Osteoblast (primary cell): ENCODE data around the gene N4BP3. TPM values are rescaled to one million over a fixed set of nuclear protein-coding genes. Genes with fewer than 3 reads are reported as not detected.
A peak's percentile ranks its signal among the peaks of the same experiment; 100 is the strongest.

ENCODE experiments used
- DNase-seq: peaks from one replicate; pipeline ENCODE4 v3.0.0; 2011; ENCODE audit warnings: low spot score, mixed read lengths; ENCODE audit not compliant: insufficient read length; ENCODE audit errors: missing footprints
- H2AFZ ChIP-seq: 2 replicates; pipeline ENCODE4 v1.6.0; 2011; ENCODE audit warnings: mild to moderate bottlenecking, low read length
- H3K27ac ChIP-seq: 2 replicates; pipeline ENCODE4 v1.5.1; 2011; ENCODE audit warnings: mild to moderate bottlenecking, low read depth, low read length, moderate library complexity
- H3K27me3 ChIP-seq: 2 replicates; pipeline ENCODE4 v1.6.0; 2012; ENCODE audit warnings: mild to moderate bottlenecking, control low read depth, inconsistent platforms, low read length, moderate library complexity; ENCODE audit not compliant: insufficient read depth
- H3K36me3 ChIP-seq: 2 replicates; pipeline ENCODE4 v1.5.1; 2011; ENCODE audit warnings: mild to moderate bottlenecking, low read length, control low read depth, moderate library complexity; ENCODE audit not compliant: insufficient read depth
- H3K4me1 ChIP-seq: 2 replicates; pipeline ENCODE4 v1.5.1; 2011; ENCODE audit warnings: mild to moderate bottlenecking, low read length, control low read depth, moderate library complexity; ENCODE audit not compliant: insufficient read depth
- H3K4me2 ChIP-seq: 2 replicates; pipeline ENCODE4 v1.6.0; 2011; ENCODE audit warnings: mild to moderate bottlenecking, low read length; ENCODE audit not compliant: insufficient read depth
- H3K4me3 ChIP-seq: fragments of 200-600 bp; sonication (generic); 3 replicates; pipeline ENCODE4 v1.5.1; 2012; ENCODE audit warnings: mild to moderate bottlenecking, low read length, inconsistent platforms; ENCODE audit not compliant: insufficient read depth
- H3K79me2 ChIP-seq: 2 replicates; pipeline ENCODE4 v1.6.0; 2012; ENCODE audit warnings: mild to moderate bottlenecking, low read length, control low read depth, inconsistent platforms; ENCODE audit not compliant: insufficient read depth
- H3K9me3 ChIP-seq: 2 replicates; pipeline ENCODE4 v1.5.1; 2011; ENCODE audit warnings: low read depth, low read length, control low read depth
- H4K20me1 ChIP-seq: 2 replicates; pipeline ENCODE4 v1.6.0; 2012; ENCODE audit warnings: mild to moderate bottlenecking, low read length, control low read depth; ENCODE audit not compliant: insufficient read depth
- total RNA-seq: library from RNA; depleted of rRNA; stranded (reverse); fragments of >200 nt; gene quantifications from 2 replicates; pipeline ENCODE4 v1.2.3, GENCODE V29; 2012
- TF ChIP-seq, protein P1 (sequence below): IDR thresholded peaks from 2 replicates; pipeline ENCODE4 v1.5.1; 2011; ENCODE audit warnings: mild to moderate bottlenecking, low read depth, low read length, moderate library complexity; ENCODE audit errors: extremely low read depth

Gene N4BP3
- total RNA-seq, 1 donor: under 0.01 TPM

DNA sequence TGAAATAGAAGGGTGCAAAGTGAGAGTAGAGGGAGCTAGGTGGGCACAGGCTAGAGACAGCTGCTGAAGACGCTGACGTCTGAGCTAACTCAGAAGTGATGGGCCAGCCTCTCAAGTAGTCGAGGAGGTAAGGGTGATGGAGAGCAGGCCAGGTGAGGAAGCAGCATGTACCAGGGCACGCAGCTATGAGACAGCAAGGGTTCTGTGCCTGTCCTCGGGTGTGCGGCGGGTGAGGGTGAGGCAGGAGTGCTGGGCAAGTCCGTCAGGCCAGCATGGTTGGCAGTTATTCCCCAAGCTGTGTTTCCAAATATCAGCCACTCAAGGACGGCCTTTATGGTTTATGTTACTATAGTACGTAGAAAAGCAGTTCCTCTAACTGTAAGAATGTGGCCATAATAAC lies 23.7 kb downstream of the N4BP3 start:
- Histone ChIP-seq H3K36me3 (peaks cover 8% of the 10 kb centered on the region), H3K9me3 (no peaks in the 10 kb centered on the region), H3K4me2 (no peak overlapping the region)

DNA sequence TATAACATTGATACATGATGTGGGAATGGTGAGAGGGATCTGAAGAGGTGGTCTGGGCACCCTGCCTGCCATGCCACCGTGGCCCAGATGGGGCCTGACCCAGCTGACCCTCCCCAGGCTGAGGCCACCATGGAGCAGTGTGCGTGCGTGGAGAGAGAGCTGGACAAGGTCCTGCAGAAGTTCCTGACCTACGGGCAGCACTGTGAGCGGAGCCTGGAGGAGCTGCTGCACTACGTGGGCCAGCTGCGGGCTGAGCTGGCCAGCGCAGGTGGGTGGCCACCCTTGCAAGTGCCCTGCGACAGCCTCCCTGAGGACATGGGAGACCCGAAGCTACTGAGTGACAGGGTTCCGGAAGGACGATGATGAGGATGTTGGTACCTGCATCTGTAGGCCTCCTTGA lies 24.7 kb downstream of the N4BP3 start:
- H3K4me1 ChIP-seq: no peaks in the 10 kb centered on the region
- peaks cover 17% of the 10 kb centered on the region for H3K36me3 ChIP-seq

More for the DNA sequence above, 23.7 kb downstream of the N4BP3 start:
- no peak overlapping the region for H3K27ac ChIP-seq
- H3K4me3 ChIP-seq: no peak overlapping the region
- H3K4me1 ChIP-seq: no peaks in the 10 kb centered on the region
- peaks cover 6% of the 10 kb centered on the region for H4K20me1 ChIP-seq
- TF ChIP-seq, protein P1, sequence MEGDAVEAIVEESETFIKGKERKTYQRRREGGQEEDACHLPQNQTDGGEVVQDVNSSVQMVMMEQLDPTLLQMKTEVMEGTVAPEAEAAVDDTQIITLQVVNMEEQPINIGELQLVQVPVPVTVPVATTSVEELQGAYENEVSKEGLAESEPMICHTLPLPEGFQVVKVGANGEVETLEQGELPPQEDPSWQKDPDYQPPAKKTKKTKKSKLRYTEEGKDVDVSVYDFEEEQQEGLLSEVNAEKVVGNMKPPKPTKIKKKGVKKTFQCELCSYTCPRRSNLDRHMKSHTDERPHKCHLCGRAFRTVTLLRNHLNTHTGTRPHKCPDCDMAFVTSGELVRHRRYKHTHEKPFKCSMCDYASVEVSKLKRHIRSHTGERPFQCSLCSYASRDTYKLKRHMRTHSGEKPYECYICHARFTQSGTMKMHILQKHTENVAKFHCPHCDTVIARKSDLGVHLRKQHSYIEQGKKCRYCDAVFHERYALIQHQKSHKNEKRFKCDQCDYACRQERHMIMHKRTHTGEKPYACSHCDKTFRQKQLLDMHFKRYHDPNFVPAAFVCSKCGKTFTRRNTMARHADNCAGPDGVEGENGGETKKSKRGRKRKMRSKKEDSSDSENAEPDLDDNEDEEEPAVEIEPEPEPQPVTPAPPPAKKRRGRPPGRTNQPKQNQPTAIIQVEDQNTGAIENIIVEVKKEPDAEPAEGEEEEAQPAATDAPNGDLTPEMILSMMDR: no peak
- no peak overlapping the region for H2AFZ ChIP-seq
- no peaks in the 10 kb centered on the region for H3K27me3 ChIP-seq
- H3K79me2 ChIP-seq: peaks cover 14% of the 10 kb centered on the region
- no peak for DNase-seq

DNA sequence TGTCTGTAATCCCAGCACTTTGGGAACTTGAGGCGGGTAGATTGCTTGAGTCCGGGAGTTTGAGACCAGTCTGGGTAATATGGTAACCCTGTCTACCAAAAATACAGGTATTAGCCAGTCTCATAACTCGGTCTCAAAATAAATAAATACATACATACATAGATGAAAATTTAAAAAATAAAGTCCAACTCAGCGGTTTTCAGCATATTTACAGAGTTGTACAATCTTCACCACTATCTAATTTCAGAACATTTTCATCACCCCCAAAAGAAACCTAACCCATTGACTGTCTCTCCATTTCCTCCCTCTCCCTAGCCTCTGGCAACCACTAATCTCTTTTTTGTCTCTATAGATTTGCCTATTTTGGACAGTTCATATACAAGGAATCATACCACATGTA lies 28.2 kb downstream of the N4BP3 start:
- no peaks in the 10 kb centered on the region for H4K20me1 ChIP-seq
- H3K4me1 ChIP-seq: no peaks in the 10 kb centered on the region
- TF ChIP-seq, protein P1: no peak
- H2AFZ ChIP-seq: no peak overlapping the region
- H3K4me2 ChIP-seq: no peak overlapping the region
- H3K4me3 ChIP-seq: no peak overlapping the region
- no peaks in the 10 kb centered on the region for H3K27me3 ChIP-seq
- DNase-seq: no peak
- peaks cover under 1% of the 10 kb centered on the region for H3K79me2 ChIP-seq
- peaks cover 23% of the 10 kb centered on the region for H3K36me3 ChIP-seq
- H3K27ac ChIP-seq: no peak overlapping the region
- no peaks in the 10 kb centered on the region for H3K9me3 ChIP-seq

More for the DNA sequence above, 24.7 kb downstream of the N4BP3 start:
- no peak overlapping the region for H3K4me3 ChIP-seq
- H3K79me2 ChIP-seq: peaks cover 14% of the 10 kb centered on the region
- H3K9me3 ChIP-seq: no peaks in the 10 kb centered on the region
- H3K27me3 ChIP-seq: no peaks in the 10 kb centered on the region
- peaks cover 6% of the 10 kb centered on the region for H4K20me1 ChIP-seq
- no peak overlapping the region for H3K4me2 ChIP-seq
- no peak overlapping the region for H3K27ac ChIP-seq
- no peak overlapping the region for H2AFZ ChIP-seq
- TF ChIP-seq, protein P1: no peak
- peak; percentile 17 for DNase-seq

DNA sequence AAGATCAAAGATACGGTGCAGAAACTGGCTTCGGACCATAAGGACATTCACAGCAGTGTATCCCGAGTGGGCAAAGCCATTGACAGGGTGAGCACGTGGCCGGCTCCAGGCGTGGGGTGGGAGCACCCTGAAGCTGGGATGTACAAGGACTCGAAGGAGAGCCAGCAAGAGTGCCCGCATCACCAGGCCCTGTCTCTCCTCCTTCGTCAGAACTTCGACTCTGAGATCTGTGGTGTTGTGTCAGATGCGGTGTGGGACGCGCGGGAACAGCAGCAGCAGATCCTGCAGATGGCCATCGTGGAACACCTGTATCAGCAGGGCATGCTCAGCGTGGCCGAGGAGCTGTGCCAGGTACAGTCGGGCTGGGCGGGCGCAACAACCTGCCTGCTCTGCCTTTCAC lies 29.3 kb downstream of the N4BP3 start:
- Histone ChIP-seq H3K4me2 (no peak overlapping the region), H3K4me3 (no peak overlapping the region), H4K20me1 (no peaks in the 10 kb centered on the region), H3K27ac (no peak overlapping the region), H3K4me1 (no peaks in the 10 kb centered on the region), H3K36me3 (peaks cover 34% of the 10 kb centered on the region), H2AFZ (no peak overlapping the region), H3K27me3 (no peaks in the 10 kb centered on the region), H3K79me2 (no peaks in the 10 kb centered on the region), H3K9me3 (no peaks in the 10 kb centered on the region)
- TF ChIP-seq, protein P1: no peak
- DNase-seq: no peak
